ENCODE measurements around the gene GLI1. TPM values are rescaled to one million over a fixed set of nuclear protein-coding genes. Genes with fewer than 3 reads are reported as not detected.

GLI1 gene
- total RNA-seq, 1 donor from 2014 or later: 0.58 TPM

GRCh38 chr12:57487055-57487596 is 27.5 kb downstream of the GLI1 start:
- Mint-ChIP-seq H3K36me3 (ENCODE audit: low read depth) (peaks cover 7% of the 10 kb centered on the region), H3K27ac (ENCODE audit: unreplicated experiment) (peak overlapping the region; percentile 36), H3K27me3 (ENCODE audit: low read depth) (peaks cover 11% of the 10 kb centered on the region), H3K4me1 (peaks cover 25% of the 10 kb centered on the region), H3K9me3 (no peaks in the 10 kb centered on the region), H3K4me3 (peak overlapping the region; percentile 97)
- no peak for TF ChIP-seq CTCF (conservative IDR thresholded peaks at IDR 0.05)
- DNase-seq (ENCODE audit: low read depth, low spot score): no peak

- H3K27ac Mint-ChIP-seq (ENCODE audit: unreplicated experiment): peak within 1 kb of the TSS; percentile 96
- peak; percentile 77 for DNase-seq (ENCODE audit: low read depth, low spot score)
- H3K9me3 Mint-ChIP-seq: no peaks in the 10 kb centered on the region
- peak within 1 kb of the TSS; percentile 97 for H3K4me3 Mint-ChIP-seq
- peaks cover 25% of the 10 kb centered on the region for H3K4me1 Mint-ChIP-seq
- H3K27me3 Mint-ChIP-seq (ENCODE audit: low read depth): peaks cover 11% of the 10 kb centered on the region
- peaks cover 11% of the 10 kb centered on the region for H3K36me3 Mint-ChIP-seq (ENCODE audit: low read depth)
- TF ChIP-seq CTCF (conservative IDR thresholded peaks at IDR 0.05): no peak
Measured at GRCh38 chr12:57487597-57488401, 28.2 kb downstream of the GLI1 start, which contains the start of gene MARS1. Gene MARS1, plus strand, starts transcription at chr12:57488068. Its CDS starts 23 bp downstream, at chr12:57488091.

GRCh38 chr12:57488402-57489156 is 29.0 kb downstream of the GLI1 start:
- Mint-ChIP-seq H3K27me3 (ENCODE audit: low read depth) (peaks cover 4% of the 10 kb centered on the region), H3K9me3 (no peaks in the 10 kb centered on the region), H3K36me3 (ENCODE audit: low read depth) (peaks cover 14% of the 10 kb centered on the region), H3K4me1 (peaks cover 25% of the 10 kb centered on the region), H3K4me3 (peak overlapping the region; percentile 97), H3K27ac (ENCODE audit: unreplicated experiment) (peak overlapping the region; percentile 96)
- no peak for TF ChIP-seq CTCF (conservative IDR thresholded peaks at IDR 0.05)
- DNase-seq (ENCODE audit: low read depth, low spot score): no peak

- peaks cover 25% of the 10 kb centered on the region for H3K4me1 Mint-ChIP-seq
- H3K4me3 Mint-ChIP-seq: peak overlapping the region; percentile 97
- H3K27me3 Mint-ChIP-seq (ENCODE audit: low read depth): peaks cover 3% of the 10 kb centered on the region
- DNase-seq (ENCODE audit: low read depth, low spot score): no peak
- no peak for TF ChIP-seq CTCF (conservative IDR thresholded peaks at IDR 0.05)
- peak overlapping the region; percentile 96 for H3K27ac Mint-ChIP-seq (ENCODE audit: unreplicated experiment)
- no peaks in the 10 kb centered on the region for H3K9me3 Mint-ChIP-seq
- peaks cover 14% of the 10 kb centered on the region for H3K36me3 Mint-ChIP-seq (ENCODE audit: low read depth)
Measured at GRCh38 chr12:57489157-57489641, 29.6 kb downstream of the GLI1 start.

GRCh38 chr12:57490126-57490525 is 30.5 kb downstream of the GLI1 start:
- H3K27ac Mint-ChIP-seq (ENCODE audit: unreplicated experiment): no peak overlapping the region
- TF ChIP-seq CTCF (conservative IDR thresholded peaks at IDR 0.05): no peak
- peaks cover 3% of the 10 kb centered on the region for H3K27me3 Mint-ChIP-seq (ENCODE audit: low read depth)
- peaks cover 14% of the 10 kb centered on the region for H3K36me3 Mint-ChIP-seq (ENCODE audit: low read depth)
- H3K4me1 Mint-ChIP-seq: peaks cover 25% of the 10 kb centered on the region
- DNase-seq (ENCODE audit: low read depth, low spot score): no peak
- no peaks in the 10 kb centered on the region for H3K9me3 Mint-ChIP-seq
- peak overlapping the region; percentile 97 for H3K4me3 Mint-ChIP-seq

Data from neural crest cell (in vitro differentiated cells).